GM12874 (cell line): ENCODE results near the gene PRKN.

Experiments
- CTCF ChIP-seq: IDR thresholded peaks from 2 replicates; pipeline ENCODE4 v1.5.1; 2011; ENCODE audit warnings: low read depth, mild to moderate bottlenecking, control low read depth, low read length, moderate library complexity; ENCODE audit not compliant: insufficient read depth

Gene PRKN

GRCh38 chr6:161671117-161671516, 1056.4 kb downstream of the PRKN start:
- no peak for TF ChIP-seq CTCF

- TF ChIP-seq CTCF = no peak
These were observed 1058.9 kb downstream of the PRKN start for GRCh38 chr6:161668665-161669064.

- no peak for TF ChIP-seq CTCF
These were observed 1059.6 kb downstream of the PRKN start for GRCh38 chr6:161667957-161668356.

GRCh38 chr6:161663682-161664081, 1063.9 kb downstream of the PRKN start:
- no peak for TF ChIP-seq CTCF

GRCh38 chr6:161660666-161661571, 1066.6 kb downstream of the PRKN start:
- no peak for TF ChIP-seq CTCF

GRCh38 chr6:161658211-161658610, 1069.4 kb downstream of the PRKN start:
- TF ChIP-seq CTCF = no peak

GRCh38 chr6:161654209-161654608, 1073.4 kb downstream of the PRKN start:
- TF ChIP-seq CTCF = no peak
